Measurements from ENCODE around the gene ADGRV1.

ADGRV1 gene

DNA sequence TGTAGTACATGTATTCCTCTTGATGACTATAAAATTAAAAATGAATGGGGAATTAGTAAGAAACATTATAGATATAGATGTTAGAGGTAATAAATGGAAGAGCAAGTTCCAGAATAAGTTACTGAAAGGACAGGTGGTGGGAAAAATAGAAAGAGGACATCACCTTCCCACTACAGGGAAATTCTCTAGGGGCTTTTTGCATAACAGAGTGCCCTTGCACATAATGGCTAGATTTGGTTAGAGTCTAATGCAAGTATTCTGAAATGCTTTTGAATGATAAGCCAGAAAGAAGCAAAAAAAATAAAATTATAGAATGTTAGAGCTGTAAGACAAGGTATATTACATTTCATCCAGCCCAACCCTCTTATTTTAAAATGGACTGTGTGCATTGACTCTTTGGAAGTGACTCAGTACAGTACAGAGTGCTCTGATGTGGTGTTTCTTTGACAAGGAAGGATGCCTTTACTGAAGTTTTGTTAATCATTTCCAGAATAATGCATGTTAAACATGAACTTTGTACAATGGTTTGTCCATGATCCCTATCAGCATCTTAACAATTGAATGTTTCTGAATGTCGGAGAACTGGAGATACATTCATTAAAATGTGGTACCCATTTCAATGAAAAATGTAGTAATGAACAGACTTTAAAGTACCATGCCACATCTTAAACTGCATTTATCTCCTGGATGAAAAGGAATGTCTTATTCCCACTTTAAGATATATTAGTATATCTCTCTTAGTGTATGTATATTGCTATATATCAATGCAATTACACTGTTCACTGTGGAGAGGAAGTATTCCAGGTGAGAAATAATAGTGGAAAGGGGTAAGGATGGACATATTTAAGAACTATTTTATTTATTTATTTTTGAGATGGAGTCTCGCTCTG, 391.1 kb downstream of the ADGRV1 start (continued):
- TF ChIP-seq, protein P1, sequence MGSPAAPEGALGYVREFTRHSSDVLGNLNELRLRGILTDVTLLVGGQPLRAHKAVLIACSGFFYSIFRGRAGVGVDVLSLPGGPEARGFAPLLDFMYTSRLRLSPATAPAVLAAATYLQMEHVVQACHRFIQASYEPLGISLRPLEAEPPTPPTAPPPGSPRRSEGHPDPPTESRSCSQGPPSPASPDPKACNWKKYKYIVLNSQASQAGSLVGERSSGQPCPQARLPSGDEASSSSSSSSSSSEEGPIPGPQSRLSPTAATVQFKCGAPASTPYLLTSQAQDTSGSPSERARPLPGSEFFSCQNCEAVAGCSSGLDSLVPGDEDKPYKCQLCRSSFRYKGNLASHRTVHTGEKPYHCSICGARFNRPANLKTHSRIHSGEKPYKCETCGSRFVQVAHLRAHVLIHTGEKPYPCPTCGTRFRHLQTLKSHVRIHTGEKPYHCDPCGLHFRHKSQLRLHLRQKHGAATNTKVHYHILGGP (tag by site-specific recombination; IDR thresholded peaks at IDR 0.05): no peak
- TF ChIP-seq SP2 (tag by site-specific recombination; IDR thresholded peaks at IDR 0.05): no peak
- no peak for TF ChIP-seq ZNF707 (tag by site-specific recombination; IDR thresholded peaks at IDR 0.05)
- no peak for TF ChIP-seq KLF1 (tag by site-specific recombination; IDR thresholded peaks at IDR 0.05)
- no peak for TF ChIP-seq ZBTB21 (tag by site-specific recombination; IDR thresholded peaks at IDR 0.05)
- TF ChIP-seq ZBTB1 (tag by site-specific recombination; IDR thresholded peaks at IDR 0.05): no peak
- TF ChIP-seq ZNF776 (tag by site-specific recombination; IDR thresholded peaks at IDR 0.05; ENCODE audit: borderline replicate concordance): no peak

DNA sequence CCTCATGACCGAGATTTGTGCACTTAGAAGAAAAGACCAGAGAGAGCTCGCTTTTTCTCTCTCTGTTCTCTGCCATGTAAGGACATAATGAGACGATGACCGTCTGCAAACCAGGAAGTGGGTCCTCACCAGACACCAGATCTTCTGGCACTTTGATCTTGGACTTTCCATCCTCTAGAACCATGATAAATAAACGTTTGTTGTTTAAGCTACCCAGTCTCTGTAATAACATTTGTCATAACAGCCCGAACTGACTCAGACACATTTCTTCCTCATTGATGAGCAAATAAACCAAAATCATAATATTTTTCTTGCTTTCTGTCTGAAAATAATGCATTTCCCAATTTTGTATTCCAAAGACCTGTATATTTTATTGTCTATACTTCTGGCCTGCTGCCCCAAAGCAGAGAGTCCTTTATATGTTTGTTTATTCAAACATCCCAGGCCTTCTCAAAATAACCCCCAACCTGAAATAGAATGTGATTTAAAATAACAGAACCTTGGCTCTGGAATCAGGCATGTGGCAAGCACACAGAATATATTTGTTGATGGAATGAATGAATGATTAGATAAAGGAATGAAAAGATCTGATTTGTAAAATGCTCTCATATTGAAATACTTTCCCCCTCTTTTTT, 396.5 kb downstream of the ADGRV1 start:
- Histone ChIP-seq H3K4me1 (ENCODE audit: control insufficient read depth, insufficient read depth, low read length) (no peaks in the 10 kb centered on the region; the same call in 1 of the 2 replicates), H3K4me3 (ENCODE audit: low read depth, low read length) (no peak overlapping the region), H3K9me3 (ENCODE audit: control insufficient read depth, insufficient read depth, low read depth, low read length) (no peaks in the 10 kb centered on the region), H3K27ac (ENCODE audit: extremely low read depth, low read depth, low read length) (no peak overlapping the region), H3K36me3 (ENCODE audit: control insufficient read depth in 2 of 2, insufficient read depth in 1 of 2, low read length in 2 of 2) (no peaks in the 10 kb centered on the region)
- ChIA-PET CTCF (no interaction called here), POLR2A (no interaction called here)
- TF ChIP-seq, protein P2, sequence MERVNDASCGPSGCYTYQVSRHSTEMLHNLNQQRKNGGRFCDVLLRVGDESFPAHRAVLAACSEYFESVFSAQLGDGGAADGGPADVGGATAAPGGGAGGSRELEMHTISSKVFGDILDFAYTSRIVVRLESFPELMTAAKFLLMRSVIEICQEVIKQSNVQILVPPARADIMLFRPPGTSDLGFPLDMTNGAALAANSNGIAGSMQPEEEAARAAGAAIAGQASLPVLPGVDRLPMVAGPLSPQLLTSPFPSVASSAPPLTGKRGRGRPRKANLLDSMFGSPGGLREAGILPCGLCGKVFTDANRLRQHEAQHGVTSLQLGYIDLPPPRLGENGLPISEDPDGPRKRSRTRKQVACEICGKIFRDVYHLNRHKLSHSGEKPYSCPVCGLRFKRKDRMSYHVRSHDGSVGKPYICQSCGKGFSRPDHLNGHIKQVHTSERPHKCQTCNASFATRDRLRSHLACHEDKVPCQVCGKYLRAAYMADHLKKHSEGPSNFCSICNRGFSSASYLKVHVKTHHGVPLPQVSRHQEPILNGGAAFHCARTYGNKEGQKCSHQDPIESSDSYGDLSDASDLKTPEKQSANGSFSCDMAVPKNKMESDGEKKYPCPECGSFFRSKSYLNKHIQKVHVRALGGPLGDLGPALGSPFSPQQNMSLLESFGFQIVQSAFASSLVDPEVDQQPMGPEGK (tag by site-specific recombination; IDR thresholded peaks at IDR 0.05): no peak
- no peak for TF ChIP-seq ZFP69B (tag by site-specific recombination; IDR thresholded peaks at IDR 0.05)

DNA sequence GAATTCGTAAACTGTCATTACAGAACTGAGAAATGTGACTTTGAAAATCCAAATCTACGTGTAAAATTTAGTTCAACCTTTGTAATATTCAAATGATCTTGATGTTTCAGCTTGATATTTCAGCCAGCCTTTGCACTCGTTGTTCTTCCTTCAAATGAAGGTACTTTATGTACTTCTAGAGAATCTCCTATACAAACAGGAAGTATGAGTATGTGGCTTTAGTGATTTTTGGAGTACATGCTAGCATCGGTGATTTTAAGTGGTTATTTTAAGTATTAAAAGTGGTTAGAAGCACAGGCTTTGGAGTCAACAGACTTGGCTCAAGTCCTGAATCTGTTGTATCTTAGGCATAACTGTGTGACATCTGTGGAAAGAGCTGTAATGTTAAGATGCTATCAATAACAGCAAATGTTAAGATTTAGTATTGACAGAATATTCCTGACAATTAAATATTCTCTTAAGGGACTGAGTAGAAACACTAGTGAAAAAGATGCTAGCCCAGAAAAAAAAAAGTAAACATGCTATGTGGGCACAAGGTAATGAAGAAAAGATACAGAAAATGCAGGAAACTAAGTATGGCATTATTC, 398.0 kb downstream of the ADGRV1 start:
- POLR2A ChIA-PET: no interaction called here
- CTCF ChIA-PET: no interaction called here
- Histone ChIP-seq H3K36me3 (ENCODE audit: control insufficient read depth in 2 of 2, insufficient read depth in 1 of 2, low read length in 2 of 2) (no peaks in the 10 kb centered on the region), H3K27ac (ENCODE audit: extremely low read depth, low read depth, low read length) (no peak overlapping the region), H3K4me1 (ENCODE audit: control insufficient read depth, insufficient read depth, low read length) (no peaks in the 10 kb centered on the region; the same call in 1 of the 2 replicates), H3K4me3 (ENCODE audit: low read depth, low read length) (no peak overlapping the region), H3K9me3 (ENCODE audit: control insufficient read depth, insufficient read depth, low read depth, low read length) (no peaks in the 10 kb centered on the region)
- TF ChIP-seq ZNF664 (tag by site-specific recombination; IDR thresholded peaks at IDR 0.05) (no peak), YY2 (tag by site-specific recombination; IDR thresholded peaks at IDR 0.05) (no peak), HOXD13 (CRISPR knock-in tag; IDR thresholded peaks at IDR 0.05; ENCODE audit: borderline replicate concordance) (no peak), ZXDB (tag by site-specific recombination; IDR thresholded peaks at IDR 0.05) (no peak), ZNF830 (tag by site-specific recombination; IDR thresholded peaks at IDR 0.05; ENCODE audit: low read depth) (no peak), GLI4 (tag by site-specific recombination; IDR thresholded peaks at IDR 0.05) (no peak), ZNF610 (tag by site-specific recombination; IDR thresholded peaks at IDR 0.05; ENCODE audit: borderline replicate concordance) (no peak), KLF7 (tag by site-specific recombination; IDR thresholded peaks at IDR 0.05; ENCODE audit: borderline replicate concordance) (no peak), ZBTB17 (tag by site-specific recombination; IDR thresholded peaks at IDR 0.05) (no peak)
- TF ChIP-seq, protein P3, sequence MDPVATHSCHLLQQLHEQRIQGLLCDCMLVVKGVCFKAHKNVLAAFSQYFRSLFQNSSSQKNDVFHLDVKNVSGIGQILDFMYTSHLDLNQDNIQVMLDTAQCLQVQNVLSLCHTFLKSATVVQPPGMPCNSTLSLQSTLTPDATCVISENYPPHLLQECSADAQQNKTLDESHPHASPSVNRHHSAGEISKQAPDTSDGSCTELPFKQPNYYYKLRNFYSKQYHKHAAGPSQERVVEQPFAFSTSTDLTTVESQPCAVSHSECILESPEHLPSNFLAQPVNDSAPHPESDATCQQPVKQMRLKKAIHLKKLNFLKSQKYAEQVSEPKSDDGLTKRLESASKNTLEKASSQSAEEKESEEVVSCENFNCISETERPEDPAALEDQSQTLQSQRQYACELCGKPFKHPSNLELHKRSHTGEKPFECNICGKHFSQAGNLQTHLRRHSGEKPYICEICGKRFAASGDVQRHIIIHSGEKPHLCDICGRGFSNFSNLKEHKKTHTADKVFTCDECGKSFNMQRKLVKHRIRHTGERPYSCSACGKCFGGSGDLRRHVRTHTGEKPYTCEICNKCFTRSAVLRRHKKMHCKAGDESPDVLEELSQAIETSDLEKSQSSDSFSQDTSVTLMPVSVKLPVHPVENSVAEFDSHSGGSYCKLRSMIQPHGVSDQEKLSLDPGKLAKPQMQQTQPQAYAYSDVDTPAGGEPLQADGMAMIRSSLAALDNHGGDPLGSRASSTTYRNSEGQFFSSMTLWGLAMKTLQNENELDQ (tag by site-specific recombination; IDR thresholded peaks at IDR 0.05; ENCODE audit: low read depth): no peak
- TF ChIP-seq, protein P4, sequence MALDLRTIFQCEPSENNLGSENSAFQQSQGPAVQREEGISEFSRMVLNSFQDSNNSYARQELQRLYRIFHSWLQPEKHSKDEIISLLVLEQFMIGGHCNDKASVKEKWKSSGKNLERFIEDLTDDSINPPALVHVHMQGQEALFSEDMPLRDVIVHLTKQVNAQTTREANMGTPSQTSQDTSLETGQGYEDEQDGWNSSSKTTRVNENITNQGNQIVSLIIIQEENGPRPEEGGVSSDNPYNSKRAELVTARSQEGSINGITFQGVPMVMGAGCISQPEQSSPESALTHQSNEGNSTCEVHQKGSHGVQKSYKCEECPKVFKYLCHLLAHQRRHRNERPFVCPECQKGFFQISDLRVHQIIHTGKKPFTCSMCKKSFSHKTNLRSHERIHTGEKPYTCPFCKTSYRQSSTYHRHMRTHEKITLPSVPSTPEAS (tag by site-specific recombination; IDR thresholded peaks at IDR 0.05): no peak
- TF ChIP-seq, protein P5, sequence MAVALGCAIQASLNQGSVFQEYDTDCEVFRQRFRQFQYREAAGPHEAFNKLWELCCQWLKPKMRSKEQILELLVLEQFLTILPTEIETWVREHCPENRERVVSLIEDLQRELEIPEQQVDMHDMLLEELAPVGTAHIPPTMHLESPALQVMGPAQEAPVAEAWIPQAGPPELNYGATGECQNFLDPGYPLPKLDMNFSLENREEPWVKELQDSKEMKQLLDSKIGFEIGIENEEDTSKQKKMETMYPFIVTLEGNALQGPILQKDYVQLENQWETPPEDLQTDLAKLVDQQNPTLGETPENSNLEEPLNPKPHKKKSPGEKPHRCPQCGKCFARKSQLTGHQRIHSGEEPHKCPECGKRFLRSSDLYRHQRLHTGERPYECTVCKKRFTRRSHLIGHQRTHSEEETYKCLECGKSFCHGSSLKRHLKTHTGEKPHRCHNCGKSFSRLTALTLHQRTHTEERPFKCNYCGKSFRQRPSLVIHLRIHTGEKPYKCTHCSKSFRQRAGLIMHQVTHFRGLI (tag by site-specific recombination; IDR thresholded peaks at IDR 0.05): no peak
